ENCODE measurements around the gene CALN1.
"Not testable (repeated sequence)": the region's sequence is repeated elsewhere in the genome, so short reads cannot be mapped to it uniquely, and the experiment has no call there.

CALN1 gene

DNA sequence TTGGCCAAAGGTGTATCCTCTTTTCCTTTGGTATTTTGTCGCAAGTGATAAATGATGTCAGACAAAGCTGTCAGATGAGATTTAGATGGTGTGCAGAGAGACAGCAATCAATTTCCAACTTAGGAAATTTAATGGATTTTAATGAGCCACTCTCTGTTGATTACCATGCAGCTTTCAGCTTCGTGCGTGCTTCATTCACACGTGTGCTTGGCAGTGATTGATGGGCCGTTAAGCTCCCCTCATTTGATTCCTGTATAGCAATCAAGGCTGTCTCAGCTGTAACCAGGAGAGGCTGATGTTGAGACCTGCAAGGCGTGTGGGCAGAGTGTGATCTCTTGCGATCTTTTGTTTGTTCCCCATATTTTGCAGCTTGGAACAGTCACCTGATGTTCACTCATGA is 439.6 kb downstream of the CALN1 start:
- no peak for DNase-seq (ENCODE audit: low read depth)

GRCh38 chr7:71970725-71971124 is 441.4 kb downstream of the CALN1 start:
- no peak for DNase-seq (ENCODE audit: low read depth)

DNA sequence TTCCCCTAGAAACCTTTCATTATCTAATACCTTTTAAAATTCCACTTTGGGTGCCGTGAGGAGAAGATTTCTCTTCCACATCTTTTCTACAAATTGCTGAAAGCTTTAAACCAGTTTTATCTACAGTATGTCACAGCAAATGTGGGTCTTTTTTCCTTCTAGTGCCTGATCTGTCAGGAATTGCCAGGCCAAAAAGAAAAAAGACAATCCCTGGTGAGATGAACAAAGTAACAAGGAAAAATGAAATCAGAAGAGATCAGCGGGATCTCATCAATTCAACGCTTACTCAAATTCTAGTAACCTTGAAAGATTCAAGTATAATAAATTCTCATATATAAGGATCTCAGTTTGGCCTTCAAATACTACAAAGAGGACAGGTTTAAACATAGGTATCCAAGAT is 449.5 kb downstream of the CALN1 start:
- no peak for DNase-seq (ENCODE audit: low read depth)

DNA sequence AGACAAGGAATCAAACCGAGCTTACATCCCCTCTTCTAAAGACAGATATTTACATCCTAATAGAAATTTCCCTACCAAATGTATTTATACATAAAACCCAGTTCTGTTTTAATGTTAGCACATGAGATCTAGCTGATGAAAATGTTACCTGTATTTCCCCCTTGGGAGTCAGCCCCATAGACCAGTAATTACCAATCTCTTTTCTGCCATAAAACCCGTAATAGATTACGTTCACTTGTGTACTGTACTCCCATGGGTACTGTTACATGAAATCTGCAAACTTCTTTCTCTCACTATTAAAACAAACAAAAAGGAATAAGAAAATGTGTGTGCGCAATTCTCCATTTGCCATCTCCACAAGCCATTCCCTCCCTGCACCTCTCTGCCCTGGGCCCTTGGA is 450.9 kb downstream of the CALN1 start:
- DNase-seq (ENCODE audit: low read depth) = no peak

- DNase-seq (ENCODE audit: low read depth) = no peak
These were observed 470.0 kb downstream of the CALN1 start for GRCh38 chr7:71942115-71942514.

GRCh38 chr7:71937840-71938371 is 474.2 kb downstream of the CALN1 start:
- DNase-seq (ENCODE audit: low read depth) = no peak

DNA sequence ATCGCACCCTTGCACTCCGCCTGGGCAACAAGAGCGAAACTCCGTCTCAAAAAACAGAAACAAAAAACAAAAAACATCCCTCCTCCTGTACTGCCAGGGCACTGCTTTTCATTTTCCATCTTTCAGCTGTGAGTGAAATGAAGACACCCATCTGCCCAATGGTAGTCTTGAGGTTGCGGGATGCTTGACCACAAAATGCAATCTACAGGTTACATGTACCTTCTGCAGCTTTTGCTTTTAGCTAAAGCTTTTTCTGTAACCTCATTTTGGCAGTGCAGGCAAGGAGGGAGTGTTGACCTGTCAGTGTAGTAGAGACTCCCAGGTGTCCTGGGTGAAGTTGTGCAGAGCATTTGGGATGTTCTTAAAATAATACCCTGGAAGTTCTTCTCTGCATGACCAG is 476.5 kb downstream of the CALN1 start:
- no peak for DNase-seq (ENCODE audit: low read depth)

GRCh38 chr7:71933426-71933825 is 478.7 kb downstream of the CALN1 start:
- DNase-seq (ENCODE audit: low read depth) = no peak

DNA sequence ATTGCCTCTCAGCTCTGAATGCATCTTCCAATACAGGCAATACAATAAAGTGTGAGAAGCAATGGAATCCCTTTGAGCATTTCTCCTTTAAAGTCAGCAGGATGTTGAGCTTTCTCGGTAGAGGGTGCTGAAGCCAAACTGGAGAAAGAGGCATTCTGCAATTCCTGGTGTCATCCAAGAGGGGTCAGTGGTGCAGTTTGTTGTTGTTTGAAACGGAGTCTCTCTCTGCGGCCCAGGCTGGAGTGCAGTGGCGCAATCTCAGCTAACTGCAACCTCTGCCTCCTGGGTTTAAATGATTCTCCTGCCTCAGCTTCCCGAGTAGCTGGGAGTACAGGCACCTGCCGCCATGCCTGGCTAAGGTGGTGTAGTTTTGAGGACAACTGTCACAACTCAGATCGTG is 486.5 kb downstream of the CALN1 start:
- no peak for DNase-seq (ENCODE audit: low read depth)

DNA sequence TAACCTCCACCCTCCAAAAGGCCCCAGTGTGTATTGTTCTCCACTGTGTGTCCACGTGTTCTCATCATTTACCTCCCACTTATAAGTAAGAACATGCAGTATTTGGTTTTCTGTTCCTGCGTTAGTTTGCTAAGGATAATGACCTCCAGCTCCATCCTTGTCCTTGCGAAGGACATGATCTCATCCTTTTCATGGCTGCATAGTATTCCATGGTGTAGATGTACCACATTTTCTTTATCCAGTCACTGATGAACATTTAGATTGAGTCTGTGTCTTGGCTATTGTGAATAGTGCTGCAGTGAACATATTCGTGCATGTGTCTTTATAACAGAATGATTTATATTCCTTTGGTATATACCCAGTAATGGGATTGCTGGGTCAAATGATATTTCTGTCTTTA is 497.9 kb downstream of the CALN1 start:
- not testable (repeated sequence) for DNase-seq (ENCODE audit: low read depth)

- DNase-seq (ENCODE audit: low read depth) = no peak
These were observed 499.7 kb downstream of the CALN1 start for GRCh38 chr7:71912476-71912875.

DNA sequence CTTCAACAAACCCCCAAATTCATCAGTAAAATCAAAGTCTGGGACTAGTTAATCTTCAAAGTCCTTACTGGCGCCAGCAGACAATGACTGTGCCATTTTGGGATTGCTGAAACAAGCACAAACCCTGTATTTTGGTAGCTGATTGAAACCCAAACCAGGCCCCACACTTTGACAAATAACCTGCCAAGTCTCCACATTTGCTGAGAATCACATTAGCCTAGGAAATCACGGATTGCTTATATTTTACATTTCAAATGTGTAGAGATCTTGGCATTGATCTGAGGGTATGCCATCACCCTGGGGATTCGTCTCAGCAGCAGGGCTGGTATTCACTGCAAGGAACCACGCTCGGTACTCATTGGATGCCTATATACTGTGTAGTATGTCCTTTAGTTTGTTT is 501.1 kb downstream of the CALN1 start:
- DNase-seq (ENCODE audit: low read depth) = no peak

- no peak for DNase-seq (ENCODE audit: low read depth)
These were observed 506.3 kb downstream of the CALN1 start for GRCh38 chr7:71905821-71906220.

DNA sequence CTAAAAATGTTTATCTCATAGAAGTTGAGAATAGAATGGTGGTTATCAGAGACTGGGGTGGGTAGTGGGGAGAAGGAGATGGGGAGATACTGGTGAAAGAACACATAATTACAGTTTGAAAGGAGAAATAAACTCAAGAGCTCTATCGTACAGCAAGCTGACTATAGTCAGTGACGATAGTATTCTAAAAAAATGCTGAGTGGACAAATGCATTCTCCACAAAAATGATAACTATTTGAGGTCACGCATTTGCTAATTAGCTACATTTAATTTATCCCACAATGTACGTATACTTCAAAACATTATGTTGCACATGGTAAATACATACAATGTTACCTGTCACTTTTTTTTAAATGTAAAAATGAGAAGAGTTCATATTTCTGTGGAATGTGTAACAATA is 507.7 kb downstream of the CALN1 start:
- no peak for DNase-seq (ENCODE audit: low read depth)

DNA sequence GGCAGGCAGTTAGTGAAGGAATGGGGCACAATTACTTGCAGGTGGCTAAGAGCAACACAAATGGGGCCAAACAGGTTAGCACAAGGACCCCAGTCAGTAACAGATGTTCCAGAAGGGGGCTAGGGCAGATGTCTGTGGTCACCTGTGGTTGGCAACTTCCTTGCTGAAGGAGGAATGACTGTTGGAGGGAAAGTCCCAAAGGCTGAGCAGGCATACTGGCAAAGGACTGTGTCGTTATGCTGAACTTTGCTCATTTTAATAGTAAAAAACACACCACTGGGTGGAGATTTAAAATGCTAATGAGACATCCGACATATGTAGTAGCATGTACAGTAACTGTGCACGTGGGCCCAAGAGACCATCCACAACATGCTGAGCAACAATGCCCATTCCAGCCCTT is 511.6 kb downstream of the CALN1 start:
- no peak for DNase-seq (ENCODE audit: low read depth)

DNA sequence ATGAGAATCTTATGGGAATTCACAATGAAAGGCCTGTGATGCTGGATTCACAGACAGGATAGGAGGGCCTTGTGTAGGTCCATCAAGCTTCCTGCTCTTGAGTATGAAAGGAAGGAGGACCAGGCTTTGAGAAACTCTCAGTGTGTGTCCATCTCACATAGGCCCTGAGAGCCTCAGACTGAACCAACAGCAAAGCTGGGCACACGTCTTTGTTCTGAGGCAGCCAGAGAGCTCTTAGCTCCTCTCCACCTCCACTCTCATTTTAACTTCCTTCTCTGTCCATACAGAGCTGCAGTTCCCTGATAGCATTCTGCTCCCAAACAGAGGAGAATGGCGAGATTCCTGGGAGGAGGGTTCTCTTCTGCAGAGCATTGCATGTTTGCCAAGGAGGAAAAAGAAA is 515.6 kb downstream of the CALN1 start:
- no peak for DNase-seq (ENCODE audit: low read depth)

GRCh38 chr7:71886046-71886445 is 526.1 kb downstream of the CALN1 start:
- DNase-seq (ENCODE audit: low read depth) = no peak

DNA sequence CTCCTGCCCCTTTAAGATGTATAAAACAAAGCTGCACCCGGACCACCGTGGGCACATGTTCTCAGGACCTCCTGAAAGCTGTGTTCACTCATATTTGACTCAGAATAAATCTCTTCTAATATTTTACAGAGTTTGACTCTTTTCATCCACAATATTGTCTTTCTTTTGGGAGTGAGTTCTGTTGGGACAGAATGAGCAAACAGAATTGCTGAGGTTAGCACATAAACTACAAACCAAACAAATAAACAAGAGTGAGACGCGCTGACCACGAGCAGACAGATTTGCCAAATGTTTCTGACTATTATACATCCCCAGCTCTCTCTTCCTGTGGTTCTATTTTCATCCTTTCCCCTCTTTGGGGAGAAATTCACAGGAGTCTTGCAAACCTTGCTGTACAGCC is 526.7 kb downstream of the CALN1 start:
- DNase-seq (ENCODE audit: low read depth) = no peak

DNA sequence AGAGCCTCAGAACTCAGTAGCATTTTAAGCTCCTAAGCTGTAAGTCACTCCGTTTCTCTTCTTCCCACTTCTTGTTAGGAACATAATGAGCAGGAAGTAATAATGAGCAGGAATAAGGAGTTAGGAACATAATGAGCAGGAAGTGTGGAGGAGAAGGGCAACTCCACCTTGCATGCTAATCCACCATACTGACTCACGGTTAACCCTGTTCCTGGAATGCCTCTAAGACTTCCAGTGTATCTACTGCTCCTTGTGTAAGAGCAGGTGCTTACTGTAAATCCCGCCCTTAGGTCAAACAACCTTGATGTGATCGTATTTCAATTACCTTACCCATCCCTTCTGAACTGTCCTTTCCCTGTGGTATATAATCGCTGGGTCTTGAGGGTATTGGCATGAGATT is 528.7 kb downstream of the CALN1 start:
- no peak for DNase-seq (ENCODE audit: low read depth)

DNA sequence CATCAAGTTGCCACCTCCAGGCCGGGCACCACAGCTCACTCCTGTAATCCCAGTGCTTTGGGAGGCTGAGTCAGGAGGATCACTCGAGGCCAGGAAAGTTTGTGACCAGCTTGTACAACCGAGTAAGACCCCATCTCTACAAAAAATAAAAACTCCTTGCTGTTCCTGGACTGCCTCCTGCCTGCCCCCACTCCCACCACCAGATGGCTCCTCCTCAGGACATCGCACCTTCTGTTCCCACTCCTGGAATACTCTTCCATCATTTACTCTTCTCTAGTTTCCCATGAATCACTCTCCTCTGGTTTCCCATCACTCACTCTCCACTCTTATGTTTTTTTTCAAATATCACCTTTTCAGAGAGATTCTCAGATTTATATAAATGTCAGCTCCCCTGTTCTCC is 540.7 kb downstream of the CALN1 start:
- DNase-seq (ENCODE audit: low read depth) = no peak

DNA sequence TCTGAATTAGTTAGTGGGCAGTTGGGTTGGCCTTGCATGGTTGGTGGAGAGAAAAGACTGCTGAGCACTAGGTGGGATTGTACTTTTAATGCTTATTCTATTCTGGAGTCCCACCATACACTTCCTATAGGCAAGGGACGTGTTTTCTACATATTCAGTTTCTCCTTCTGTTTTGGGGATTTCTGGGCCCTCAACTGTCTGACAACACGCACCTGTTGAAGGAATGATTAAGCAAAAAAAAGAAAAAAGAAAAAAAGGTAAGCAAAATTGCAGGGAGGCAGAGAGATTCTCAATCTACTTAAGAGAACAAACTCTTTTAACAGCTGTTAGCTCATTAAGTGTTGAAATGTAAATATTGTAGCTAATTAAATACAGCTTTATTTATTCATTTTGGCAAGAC is 541.3 kb downstream of the CALN1 start:
- DNase-seq (ENCODE audit: low read depth) = no peak

DNA sequence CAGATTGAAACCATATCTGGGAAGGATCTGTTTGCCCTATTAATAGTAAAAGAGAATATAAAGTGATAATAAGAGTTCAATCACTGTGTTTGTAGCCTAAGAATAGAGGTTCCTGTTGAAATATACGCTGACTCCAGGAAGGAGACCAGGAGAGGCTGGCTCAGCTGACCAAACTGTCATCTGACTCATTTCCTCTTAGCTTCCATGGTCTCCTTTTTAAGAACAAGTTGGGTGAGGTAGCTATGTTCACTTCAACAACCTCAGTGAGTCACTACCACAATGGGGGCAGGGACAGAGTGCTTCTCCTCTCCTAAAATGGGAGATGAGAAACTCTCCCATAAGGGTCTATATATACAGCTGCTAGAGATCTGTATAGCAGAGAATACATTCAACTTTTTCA is 543.3 kb downstream of the CALN1 start:
- DNase-seq (ENCODE audit: low read depth) = no peak

DNA sequence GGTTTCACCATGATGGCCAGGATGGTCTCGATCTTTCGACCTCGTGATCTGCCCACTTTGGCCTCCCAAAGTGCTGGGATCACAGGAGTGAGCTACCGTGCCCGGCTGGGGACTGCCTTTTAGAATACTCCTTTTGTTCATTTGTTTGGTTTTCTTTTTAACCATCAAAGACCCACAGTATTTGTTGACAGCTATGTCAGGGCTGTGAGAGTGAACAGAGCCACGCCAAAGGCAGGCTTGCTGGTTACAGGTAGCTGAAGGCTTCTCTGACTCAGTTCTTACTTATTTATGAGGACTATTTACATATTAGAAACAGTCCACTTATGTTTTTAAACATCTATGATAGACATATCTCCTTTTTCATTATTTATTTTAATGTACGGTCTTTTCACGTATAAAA is 544.5 kb downstream of the CALN1 start:
- DNase-seq (ENCODE audit: low read depth) = no peak

DNA sequence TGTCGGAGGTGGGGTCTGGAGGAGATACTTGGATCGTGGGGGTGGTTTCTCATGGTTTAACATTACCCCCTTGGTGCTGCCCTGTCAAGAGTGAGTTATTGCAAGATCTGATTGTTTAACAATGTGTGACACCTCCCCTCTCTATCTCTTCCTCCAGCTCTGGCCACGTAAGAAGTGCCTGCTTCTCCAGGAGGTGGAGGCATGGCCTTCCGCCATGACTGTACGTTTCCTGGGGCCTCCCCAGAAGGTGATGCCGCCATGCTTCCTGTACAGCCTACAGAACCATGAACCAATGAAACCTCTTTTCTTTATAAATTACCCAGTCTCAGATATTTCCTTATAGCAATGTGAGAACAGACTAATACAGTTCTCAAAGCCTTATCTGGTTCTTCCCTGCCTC is 547.0 kb downstream of the CALN1 start:
- DNase-seq (ENCODE audit: low read depth) = no peak

DNA sequence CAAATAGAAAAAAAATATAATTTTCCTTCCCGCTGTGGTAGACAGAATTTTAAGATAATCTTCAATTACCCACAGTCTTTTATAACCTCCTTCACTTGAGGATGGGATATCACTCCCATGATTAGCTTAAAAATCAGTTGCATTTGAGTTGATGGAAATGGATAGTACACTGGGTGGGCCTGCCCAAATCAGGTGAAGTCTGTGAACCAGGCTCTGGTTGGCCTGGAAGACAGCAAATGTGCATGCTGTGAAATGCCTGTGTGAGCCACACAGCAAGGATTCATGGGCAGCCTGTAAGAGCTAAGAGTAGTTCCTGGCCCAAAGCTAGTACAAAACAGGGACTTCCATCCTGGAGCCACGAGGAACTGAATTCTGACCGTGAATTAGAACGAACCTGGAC is 548.0 kb downstream of the CALN1 start:
- DNase-seq (ENCODE audit: low read depth) = no peak
